Ovary (tissue), 3 donors: ENCODE data around the gene TTC39B.

Experiments used
- POLR2A ChIP-seq: fragments of 450-650 bp; IDR thresholded peaks from one replicate; pipeline ENCODE4 v1.6.1; 2017; ENCODE audit warnings: antibody characterized with exemption, mild to moderate bottlenecking, moderate library complexity
- TF ChIP-seq, protein P1 (sequence below), 3 donors: fragments of 450-650 bp in 2 of 3; fragments of 200-600 bp in 1 of 3; IDR thresholded peaks; one replicate each; pipeline versions ENCODE4 v1.5.1 to v1.8.0; 2016 to 2022; ENCODE audit warnings: antibody characterized with exemption in 3 of 3, mild to moderate bottlenecking in 1 of 3
- donor health status: DM: no; HTN: no; CAD: no.

GRCh38 chr9:15311607-15312006 lies 4.6 kb upstream of the TTC39B start:
- TF ChIP-seq POLR2A: no peak
- TF ChIP-seq, protein P1, sequence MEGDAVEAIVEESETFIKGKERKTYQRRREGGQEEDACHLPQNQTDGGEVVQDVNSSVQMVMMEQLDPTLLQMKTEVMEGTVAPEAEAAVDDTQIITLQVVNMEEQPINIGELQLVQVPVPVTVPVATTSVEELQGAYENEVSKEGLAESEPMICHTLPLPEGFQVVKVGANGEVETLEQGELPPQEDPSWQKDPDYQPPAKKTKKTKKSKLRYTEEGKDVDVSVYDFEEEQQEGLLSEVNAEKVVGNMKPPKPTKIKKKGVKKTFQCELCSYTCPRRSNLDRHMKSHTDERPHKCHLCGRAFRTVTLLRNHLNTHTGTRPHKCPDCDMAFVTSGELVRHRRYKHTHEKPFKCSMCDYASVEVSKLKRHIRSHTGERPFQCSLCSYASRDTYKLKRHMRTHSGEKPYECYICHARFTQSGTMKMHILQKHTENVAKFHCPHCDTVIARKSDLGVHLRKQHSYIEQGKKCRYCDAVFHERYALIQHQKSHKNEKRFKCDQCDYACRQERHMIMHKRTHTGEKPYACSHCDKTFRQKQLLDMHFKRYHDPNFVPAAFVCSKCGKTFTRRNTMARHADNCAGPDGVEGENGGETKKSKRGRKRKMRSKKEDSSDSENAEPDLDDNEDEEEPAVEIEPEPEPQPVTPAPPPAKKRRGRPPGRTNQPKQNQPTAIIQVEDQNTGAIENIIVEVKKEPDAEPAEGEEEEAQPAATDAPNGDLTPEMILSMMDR (IDR thresholded peaks at IDR 0.05): no peak
